Endothelial cell (in vitro differentiated cells): ENCODE data around the gene ARFGEF3. TPM values are rescaled to one million over a fixed set of nuclear protein-coding genes. Genes with fewer than 3 reads are reported as not detected.
A peak's percentile ranks its signal among the peaks of the same experiment; 100 is the strongest.

Source experiments
- DNase-seq: peaks from one replicate; pipeline ENCODE4 v3.0.0; 2021; ENCODE audit warnings: low spot score
- H3K27ac Mint-ChIP-seq: one replicate; pipeline ENCODE4 v1.8.0; 2021; ENCODE audit warnings: mixed read lengths, inconsistent platforms; ENCODE audit not compliant: unreplicated experiment
- H3K27me3 Mint-ChIP-seq: one replicate; pipeline ENCODE4 v1.8.0; 2021; ENCODE audit warnings: mild to moderate bottlenecking, moderate library complexity, mixed read lengths, inconsistent platforms; ENCODE audit not compliant: unreplicated experiment
- H3K36me3 Mint-ChIP-seq: one replicate; pipeline ENCODE4 v1.8.0; 2021; ENCODE audit warnings: mild to moderate bottlenecking, low read depth, mixed read lengths, inconsistent platforms; ENCODE audit not compliant: unreplicated experiment
- H3K4me1 Mint-ChIP-seq: one replicate; pipeline ENCODE4 v1.8.0; 2021; ENCODE audit warnings: mild to moderate bottlenecking, mixed read lengths, inconsistent platforms; ENCODE audit not compliant: unreplicated experiment
- H3K4me3 Mint-ChIP-seq: one replicate; pipeline ENCODE4 v1.8.0; 2021; ENCODE audit warnings: mild to moderate bottlenecking, mixed read lengths, inconsistent platforms; ENCODE audit not compliant: unreplicated experiment
- H3K9me3 Mint-ChIP-seq: one replicate; pipeline ENCODE4 v1.8.0; 2021; ENCODE audit warnings: mixed read lengths, inconsistent platforms; ENCODE audit not compliant: unreplicated experiment
- total RNA-seq: library from RNA; stranded (reverse); fragmentation: NEBNext Ultra II Directional; extraction: Animal tissue kit (Norgen Biotek cat#: 25700); gene quantifications from one replicate; pipeline ENCODE4 v1.2.1, GENCODE V29; 2021; ENCODE audit not compliant: unreplicated experiment
- TF ChIP-seq, protein P1 (sequence below): fragments of 200-600 bp; sonication (generic); IDR thresholded peaks from one replicate; pipeline ENCODE4 v1.5.0; 2021; ENCODE audit warnings: antibody characterized with exemption; ENCODE audit not compliant: unreplicated experiment

Gene ARFGEF3
- total RNA-seq, 1 donor from 2014 or later: 6.4 TPM

DNA sequence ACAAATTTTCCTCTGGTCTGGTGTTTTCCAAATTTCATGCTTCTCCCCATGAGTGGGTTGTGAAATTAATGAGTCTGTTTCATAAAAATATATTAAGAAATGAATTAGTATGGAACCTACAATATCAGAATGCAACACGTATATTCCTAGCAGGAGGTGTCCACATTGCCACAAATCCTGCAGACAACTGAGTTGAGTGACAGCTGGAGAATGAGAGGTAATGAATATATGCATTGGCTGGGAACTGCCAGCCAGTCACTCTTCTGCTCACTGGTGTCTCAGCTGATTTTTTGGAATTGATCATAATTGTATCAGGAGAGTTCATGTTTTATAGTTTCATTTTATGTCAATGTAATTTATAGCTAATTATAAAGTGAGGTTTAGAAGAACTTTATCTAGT, 6.3 kb upstream of the ARFGEF3 start:
- H3K4me1 Mint-ChIP-seq: peaks cover 1% of the 10 kb centered on the region
- no peak overlapping the region for H3K27ac Mint-ChIP-seq
- H3K9me3 Mint-ChIP-seq: no peaks in the 10 kb centered on the region
- no peak overlapping the region for H3K4me3 Mint-ChIP-seq
- no peak for DNase-seq
- TF ChIP-seq, protein P1, sequence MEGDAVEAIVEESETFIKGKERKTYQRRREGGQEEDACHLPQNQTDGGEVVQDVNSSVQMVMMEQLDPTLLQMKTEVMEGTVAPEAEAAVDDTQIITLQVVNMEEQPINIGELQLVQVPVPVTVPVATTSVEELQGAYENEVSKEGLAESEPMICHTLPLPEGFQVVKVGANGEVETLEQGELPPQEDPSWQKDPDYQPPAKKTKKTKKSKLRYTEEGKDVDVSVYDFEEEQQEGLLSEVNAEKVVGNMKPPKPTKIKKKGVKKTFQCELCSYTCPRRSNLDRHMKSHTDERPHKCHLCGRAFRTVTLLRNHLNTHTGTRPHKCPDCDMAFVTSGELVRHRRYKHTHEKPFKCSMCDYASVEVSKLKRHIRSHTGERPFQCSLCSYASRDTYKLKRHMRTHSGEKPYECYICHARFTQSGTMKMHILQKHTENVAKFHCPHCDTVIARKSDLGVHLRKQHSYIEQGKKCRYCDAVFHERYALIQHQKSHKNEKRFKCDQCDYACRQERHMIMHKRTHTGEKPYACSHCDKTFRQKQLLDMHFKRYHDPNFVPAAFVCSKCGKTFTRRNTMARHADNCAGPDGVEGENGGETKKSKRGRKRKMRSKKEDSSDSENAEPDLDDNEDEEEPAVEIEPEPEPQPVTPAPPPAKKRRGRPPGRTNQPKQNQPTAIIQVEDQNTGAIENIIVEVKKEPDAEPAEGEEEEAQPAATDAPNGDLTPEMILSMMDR: no peak
- peaks cover 2% of the 10 kb centered on the region for H3K27me3 Mint-ChIP-seq
- H3K36me3 Mint-ChIP-seq: no peaks in the 10 kb centered on the region

DNA sequence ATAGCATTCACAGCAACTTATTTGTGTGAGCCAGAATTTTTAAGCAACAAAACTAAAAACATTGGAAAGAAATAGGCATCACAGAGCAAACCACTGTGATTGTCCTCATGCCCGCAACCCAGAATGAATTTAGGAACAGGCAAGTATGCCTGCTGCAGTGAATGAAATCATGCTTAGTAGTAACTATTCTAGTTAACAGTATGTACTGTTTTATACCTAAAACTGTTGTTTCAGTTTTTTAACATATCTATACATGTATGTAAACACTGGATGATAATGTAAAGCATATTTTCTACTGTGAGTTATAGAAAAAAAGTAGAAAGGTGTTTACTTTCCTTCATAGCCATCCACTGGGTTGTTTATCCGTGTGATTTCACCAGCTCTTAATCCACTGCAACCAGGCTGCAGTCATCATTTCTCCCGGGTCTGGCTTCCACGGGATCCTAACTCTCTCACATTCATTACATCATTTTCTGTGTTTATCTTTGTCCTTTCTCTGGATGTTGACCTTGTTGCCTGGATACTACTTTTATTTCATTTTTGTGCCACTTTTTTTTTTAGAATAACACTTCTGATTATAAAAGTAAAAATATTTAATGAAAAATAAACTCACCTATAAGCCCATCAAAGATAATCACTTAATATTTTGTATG, 3.6 kb upstream of the ARFGEF3 start:
- no peak for DNase-seq
- Mint-ChIP-seq H3K9me3 (no peaks in the 10 kb centered on the region), H3K36me3 (no peaks in the 10 kb centered on the region), H3K4me1 (peaks cover 13% of the 10 kb centered on the region), H3K4me3 (no peak overlapping the region), H3K27ac (no peak overlapping the region), H3K27me3 (peaks cover 11% of the 10 kb centered on the region)
- TF ChIP-seq, protein P1: no peak

DNA sequence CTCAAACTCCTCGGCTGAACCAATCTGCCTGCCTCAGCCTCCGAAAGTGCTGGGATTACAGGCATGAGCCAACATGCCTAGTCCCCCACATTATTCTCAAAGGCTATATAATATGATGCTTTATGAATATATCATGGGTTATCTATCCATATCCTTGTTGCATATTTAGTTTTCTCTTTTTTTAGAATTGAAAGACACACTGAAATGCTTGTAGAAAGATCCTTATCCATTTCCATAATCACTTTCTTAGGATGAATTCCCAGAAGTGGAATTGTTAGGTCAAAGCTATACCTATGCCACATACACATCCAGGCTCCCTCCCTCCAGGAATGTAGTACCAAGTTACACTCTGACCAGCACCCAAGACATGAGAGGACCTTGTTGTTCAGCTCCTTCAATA, 2.5 kb upstream of the ARFGEF3 start:
- DNase-seq: no peak
- TF ChIP-seq, protein P1: no peak
- H3K27me3 Mint-ChIP-seq: peaks cover 12% of the 10 kb centered on the region
- no peak overlapping the region for H3K4me3 Mint-ChIP-seq
- H3K36me3 Mint-ChIP-seq: no peaks in the 10 kb centered on the region
- peaks cover 22% of the 10 kb centered on the region for H3K4me1 Mint-ChIP-seq
- H3K9me3 Mint-ChIP-seq: no peaks in the 10 kb centered on the region
- H3K27ac Mint-ChIP-seq: no peak overlapping the region

DNA sequence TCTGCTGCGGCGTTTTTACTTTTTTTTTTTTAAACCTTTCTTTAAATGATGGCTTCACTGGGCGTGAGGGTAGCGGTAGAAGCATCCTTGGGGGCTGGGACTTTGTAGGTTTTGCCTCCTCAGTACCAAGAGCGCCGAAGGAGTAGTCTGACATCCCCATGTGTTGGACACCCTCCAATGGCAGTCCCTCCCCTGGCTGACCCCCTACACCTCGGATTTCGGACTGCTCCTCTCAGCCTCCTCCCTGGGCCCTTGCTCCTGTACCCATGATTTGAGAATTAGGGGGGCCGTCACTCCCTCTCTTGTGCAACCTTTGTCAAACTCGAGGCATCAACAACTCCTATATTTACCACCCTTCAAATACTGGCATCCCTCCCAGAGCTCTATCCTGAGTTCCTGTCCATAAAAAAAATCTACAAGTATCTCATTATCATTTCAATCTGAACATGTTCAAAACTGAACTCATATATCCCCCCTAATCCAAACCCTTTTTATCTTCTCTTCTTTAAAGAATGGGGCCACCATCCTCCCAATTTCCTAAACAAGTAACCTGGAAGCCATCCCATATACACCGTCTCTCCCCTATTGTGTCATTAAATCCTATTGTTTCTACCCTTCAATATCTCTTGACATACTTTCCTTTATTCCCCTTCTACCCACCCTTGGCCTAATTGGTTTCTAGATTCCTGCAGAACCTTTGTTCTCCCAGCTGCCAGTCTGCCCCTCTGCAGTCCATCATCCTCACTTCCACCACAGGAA, 1.2 kb upstream of the ARFGEF3 start:
- H3K9me3 Mint-ChIP-seq: no peaks in the 10 kb centered on the region
- peak overlapping the region; percentile 85 for H3K4me3 Mint-ChIP-seq
- H3K36me3 Mint-ChIP-seq: no peaks in the 10 kb centered on the region
- H3K27ac Mint-ChIP-seq: peak overlapping the region; percentile 16
- TF ChIP-seq, protein P1: no peak
- DNase-seq: no peak
- peaks cover 22% of the 10 kb centered on the region for H3K4me1 Mint-ChIP-seq
- H3K27me3 Mint-ChIP-seq: peaks cover 14% of the 10 kb centered on the region

DNA sequence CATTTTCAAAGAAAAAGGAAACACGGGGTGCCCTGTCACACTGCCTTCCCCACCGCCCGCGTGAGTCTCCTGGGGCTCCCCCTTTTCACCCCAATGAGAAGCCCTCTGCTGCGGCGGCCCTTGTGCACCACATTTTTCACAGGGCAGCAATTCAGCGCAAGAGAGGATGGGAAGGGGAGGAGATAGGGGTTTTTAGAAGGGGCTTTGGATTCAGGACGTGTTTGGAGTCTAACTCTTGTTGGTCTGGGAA, 726 bp upstream of the ARFGEF3 start:
- H3K9me3 Mint-ChIP-seq: no peaks in the 10 kb centered on the region
- TF ChIP-seq, protein P1: no peak
- H3K4me3 Mint-ChIP-seq: peak overlapping the region; percentile 85
- peaks cover 22% of the 10 kb centered on the region for H3K4me1 Mint-ChIP-seq
- DNase-seq: no peak
- no peaks in the 10 kb centered on the region for H3K36me3 Mint-ChIP-seq
- H3K27ac Mint-ChIP-seq: peak overlapping the region; percentile 16
- peaks cover 14% of the 10 kb centered on the region for H3K27me3 Mint-ChIP-seq
